ENCODE data around the gene FTO. TPM values are rescaled to one million over a fixed set of nuclear protein-coding genes. Genes with fewer than 3 reads are reported as not detected.

FTO gene
- total RNA-seq, 4 donors from 2014 or later: 64.4 to 116 (median 71.3) TPM

GRCh38 chr16:53904533-53904932 lies 200.6 kb downstream of the FTO start:
- H3K27me3 ChIP-seq: no peaks in the 10 kb centered on the region
- TF ChIP-seq CTCF (IDR thresholded peaks at IDR 0.05) (no peak), POLR2A (IDR thresholded peaks at IDR 0.05) (no peak), EP300 (IDR thresholded peaks at IDR 0.05) (no peak), POLR2AphosphoS5 (IDR thresholded peaks at IDR 0.05) (no peak)
- no peak overlapping the region for H3K4me3 ChIP-seq
- H3K4me1 ChIP-seq: peaks cover 4% of the 10 kb centered on the region
- no peak overlapping the region for H3K27ac ChIP-seq
- H3K36me3 ChIP-seq: peaks cover 2% of the 10 kb centered on the region
- 78% methylated on average over 6 of the region's 6 CpGs for WGBS
- DNase-seq (ENCODE audit: low spot score in 2 of 2): no peak
- H3K9me3 ChIP-seq: no peaks in the 10 kb centered on the region

GRCh38 chr16:53905028-53905427 lies 201.1 kb downstream of the FTO start:
- no peak for DNase-seq (ENCODE audit: low spot score in 2 of 2)
- Histone ChIP-seq H3K36me3 (peaks cover 2% of the 10 kb centered on the region), H3K9me3 (no peaks in the 10 kb centered on the region), H3K4me3 (no peak overlapping the region), H3K27ac (no peak overlapping the region), H3K27me3 (no peaks in the 10 kb centered on the region), H3K4me1 (no peaks in the 10 kb centered on the region)
- TF ChIP-seq POLR2A (IDR thresholded peaks at IDR 0.05) (no peak), POLR2AphosphoS5 (IDR thresholded peaks at IDR 0.05) (no peak), EP300 (IDR thresholded peaks at IDR 0.05) (no peak), CTCF (IDR thresholded peaks at IDR 0.05) (no peak)

- H3K9me3 ChIP-seq: no peaks in the 10 kb centered on the region
- no peak overlapping the region for H3K4me3 ChIP-seq
- no peaks in the 10 kb centered on the region for H3K27me3 ChIP-seq
- TF ChIP-seq POLR2A (IDR thresholded peaks at IDR 0.05) (no peak), EP300 (IDR thresholded peaks at IDR 0.05) (no peak), CTCF (IDR thresholded peaks at IDR 0.05) (no peak), POLR2AphosphoS5 (IDR thresholded peaks at IDR 0.05) (no peak)
- peaks cover 12% of the 10 kb centered on the region for H3K4me1 ChIP-seq
- H3K27ac ChIP-seq: no peak overlapping the region
- no peaks in the 10 kb centered on the region for H3K36me3 ChIP-seq
- no peak for DNase-seq (ENCODE audit: low spot score in 2 of 2)
- 74% methylated on average over 3 of the region's 3 CpGs for WGBS
These were observed 204.8 kb downstream of the FTO start for GRCh38 chr16:53908731-53909130.

- Histone ChIP-seq H3K36me3 (no peaks in the 10 kb centered on the region), H3K9me3 (no peaks in the 10 kb centered on the region), H3K4me1 (peaks cover 12% of the 10 kb centered on the region), H3K4me3 (no peak overlapping the region), H3K27ac (no peak overlapping the region), H3K27me3 (no peaks in the 10 kb centered on the region)
- no peak for DNase-seq (ENCODE audit: low spot score in 2 of 2)
- TF ChIP-seq POLR2A (IDR thresholded peaks at IDR 0.05) (no peak), EP300 (IDR thresholded peaks at IDR 0.05) (no peak), POLR2AphosphoS5 (IDR thresholded peaks at IDR 0.05) (no peak), CTCF (IDR thresholded peaks at IDR 0.05) (no peak)
- 72% methylated on average over 7 of the region's 7 CpGs for WGBS
These were observed 207.0 kb downstream of the FTO start for GRCh38 chr16:53910990-53911389.

- H3K27ac ChIP-seq: no peak overlapping the region
- H3K27me3 ChIP-seq: no peaks in the 10 kb centered on the region
- no peak for TF ChIP-seq CTCF (IDR thresholded peaks at IDR 0.05)
- TF ChIP-seq POLR2AphosphoS5 (IDR thresholded peaks at IDR 0.05): no peak
- TF ChIP-seq POLR2A (IDR thresholded peaks at IDR 0.05): no peak
- TF ChIP-seq EP300 (IDR thresholded peaks at IDR 0.05): no peak
- 87% methylated on average over 2 of the region's 2 CpGs for WGBS
- no peaks in the 10 kb centered on the region for H3K36me3 ChIP-seq
- H3K9me3 ChIP-seq: no peaks in the 10 kb centered on the region
- peaks cover 12% of the 10 kb centered on the region for H3K4me1 ChIP-seq
- no peak overlapping the region for H3K4me3 ChIP-seq
- no peak for DNase-seq (ENCODE audit: low spot score in 2 of 2)
These were observed 207.6 kb downstream of the FTO start for GRCh38 chr16:53911513-53911912.
